Esophagus squamous epithelium (tissue), 4 donors: Measurements from ENCODE around the gene THBS1.

Experiments used
- POLR2A ChIP-seq, 4 donors: fragments of 450-650 bp; IDR thresholded peaks; one replicate each; pipeline ENCODE4 v1.6.1; 2017; ENCODE audit warnings: antibody characterized with exemption in 4 of 4, mild to moderate bottlenecking in 4 of 4, moderate library complexity in 3 of 4
- TF ChIP-seq, protein P1 (sequence below), 6 experiments: fragments of 450-650 bp in 4 of 6; fragments of 200-600 bp in 2 of 6; sonication (generic) in 2 of 6; IDR thresholded peaks; one replicate each; pipeline ENCODE4 v1.5.1; 2016 to 2019; ENCODE audit warnings: antibody characterized with exemption in 6 of 6, mild to moderate bottlenecking in 4 of 6, moderate library complexity in 4 of 6

DNA sequence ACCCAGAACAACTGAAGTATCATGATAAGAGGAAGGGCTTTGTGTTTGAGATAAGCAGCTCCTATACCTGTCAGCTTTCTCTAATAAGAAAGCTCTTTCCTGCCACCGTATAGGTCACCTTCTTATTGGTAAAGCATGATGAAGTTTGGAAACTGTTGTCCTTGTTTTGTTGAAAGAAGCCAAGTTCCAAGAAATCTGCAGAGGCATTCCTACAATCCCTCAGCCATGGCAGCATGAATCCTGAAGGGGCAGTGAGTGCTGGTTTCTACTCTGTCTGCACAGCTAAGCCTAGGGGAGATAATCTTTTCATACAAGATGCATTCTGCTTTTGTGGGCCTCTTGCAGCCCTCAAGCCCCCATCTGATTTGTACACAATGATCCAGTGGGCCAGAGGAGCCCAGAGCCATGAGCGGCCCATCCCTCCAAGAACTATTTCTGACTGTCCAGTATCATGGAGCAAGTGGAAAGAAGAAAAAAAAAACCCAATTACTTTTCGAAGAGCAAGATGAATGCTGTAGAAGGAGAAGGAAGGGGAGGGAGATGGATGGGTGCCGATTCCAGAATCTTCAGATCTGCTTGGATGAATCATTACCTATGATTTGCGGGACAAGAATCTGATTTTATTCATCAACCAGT, 1.9 kb upstream of the THBS1 start:
- TF ChIP-seq POLR2A (IDR thresholded peaks at IDR 0.05), result no peak
- TF ChIP-seq, protein P1, sequence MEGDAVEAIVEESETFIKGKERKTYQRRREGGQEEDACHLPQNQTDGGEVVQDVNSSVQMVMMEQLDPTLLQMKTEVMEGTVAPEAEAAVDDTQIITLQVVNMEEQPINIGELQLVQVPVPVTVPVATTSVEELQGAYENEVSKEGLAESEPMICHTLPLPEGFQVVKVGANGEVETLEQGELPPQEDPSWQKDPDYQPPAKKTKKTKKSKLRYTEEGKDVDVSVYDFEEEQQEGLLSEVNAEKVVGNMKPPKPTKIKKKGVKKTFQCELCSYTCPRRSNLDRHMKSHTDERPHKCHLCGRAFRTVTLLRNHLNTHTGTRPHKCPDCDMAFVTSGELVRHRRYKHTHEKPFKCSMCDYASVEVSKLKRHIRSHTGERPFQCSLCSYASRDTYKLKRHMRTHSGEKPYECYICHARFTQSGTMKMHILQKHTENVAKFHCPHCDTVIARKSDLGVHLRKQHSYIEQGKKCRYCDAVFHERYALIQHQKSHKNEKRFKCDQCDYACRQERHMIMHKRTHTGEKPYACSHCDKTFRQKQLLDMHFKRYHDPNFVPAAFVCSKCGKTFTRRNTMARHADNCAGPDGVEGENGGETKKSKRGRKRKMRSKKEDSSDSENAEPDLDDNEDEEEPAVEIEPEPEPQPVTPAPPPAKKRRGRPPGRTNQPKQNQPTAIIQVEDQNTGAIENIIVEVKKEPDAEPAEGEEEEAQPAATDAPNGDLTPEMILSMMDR (IDR thresholded peaks at IDR 0.05), result peak in 1 of 6 experiments; percentile 4
